NB4 (cell line): ENCODE results near the gene OTOP2.

ENCODE experiments used
- DNase-seq: peaks from one replicate; pipeline ENCODE4 v3.0.0; 2010; ENCODE audit warnings: low read depth
- H3K4me3 ChIP-seq: one replicate; pipeline ENCODE4 v1.5.1; 2011; ENCODE audit warnings: mild to moderate bottlenecking, low read depth, low read length, moderate library complexity
- MYC ChIP-seq: IDR thresholded peaks from 2 replicates; pipeline ENCODE4 v1.6.1; 2011; ENCODE audit warnings: low read depth, low read length
- POLR2A ChIP-seq: IDR thresholded peaks from 2 replicates; pipeline ENCODE4 v1.6.1; 2011; ENCODE audit warnings: mild to moderate bottlenecking; ENCODE audit not compliant: insufficient read length; ENCODE audit errors: extremely low read depth
- TF ChIP-seq, protein P1 (sequence below): IDR thresholded peaks from one replicate; pipeline ENCODE4 v1.5.1; 2012; ENCODE audit warnings: low read depth, low read length
- TF ChIP-seq, protein P2 (sequence below): IDR thresholded peaks from 2 replicates; pipeline ENCODE4 v1.6.1; 2011; ENCODE audit warnings: low read depth, low read length

The OTOP2 gene

DNA sequence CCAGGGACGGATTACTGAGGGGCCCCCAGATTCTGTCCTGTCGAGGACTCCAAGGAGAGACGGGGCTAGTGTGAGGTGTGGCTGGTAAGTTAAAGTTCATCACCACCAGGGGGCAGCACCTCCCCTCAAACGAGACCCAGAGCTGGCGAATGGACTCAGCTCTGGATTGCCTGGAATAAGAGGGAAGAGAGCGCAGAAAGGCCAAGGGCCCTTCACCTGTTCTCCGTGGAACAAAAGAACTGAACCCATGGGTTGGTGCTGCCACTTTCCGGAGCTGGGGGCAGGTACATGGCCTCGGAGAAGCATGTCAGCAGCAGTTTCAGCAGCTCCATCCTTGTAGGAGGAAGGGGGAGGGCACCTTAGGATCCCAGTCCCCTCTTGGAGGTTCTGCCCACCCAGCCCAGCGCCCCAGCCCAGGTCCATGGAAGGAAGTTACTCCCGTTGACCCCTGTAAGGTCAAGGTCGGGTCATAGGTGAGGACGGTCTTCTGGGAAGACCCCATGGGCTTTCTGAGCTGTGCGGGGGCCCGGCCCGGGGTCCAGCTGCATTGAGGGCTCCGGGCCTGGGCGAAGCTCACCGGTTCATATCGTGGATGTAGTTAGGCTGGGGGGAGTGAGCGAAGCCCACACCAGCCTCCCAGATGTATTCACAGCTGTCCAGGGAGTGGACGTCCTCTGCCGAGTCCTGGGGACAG lies 37.7 kb downstream of the OTOP2 start:
- no peak overlapping the region for H3K4me3 ChIP-seq
- peak; percentile 84 for DNase-seq
- TF ChIP-seq POLR2A, result no peak
- TF ChIP-seq, protein P1, sequence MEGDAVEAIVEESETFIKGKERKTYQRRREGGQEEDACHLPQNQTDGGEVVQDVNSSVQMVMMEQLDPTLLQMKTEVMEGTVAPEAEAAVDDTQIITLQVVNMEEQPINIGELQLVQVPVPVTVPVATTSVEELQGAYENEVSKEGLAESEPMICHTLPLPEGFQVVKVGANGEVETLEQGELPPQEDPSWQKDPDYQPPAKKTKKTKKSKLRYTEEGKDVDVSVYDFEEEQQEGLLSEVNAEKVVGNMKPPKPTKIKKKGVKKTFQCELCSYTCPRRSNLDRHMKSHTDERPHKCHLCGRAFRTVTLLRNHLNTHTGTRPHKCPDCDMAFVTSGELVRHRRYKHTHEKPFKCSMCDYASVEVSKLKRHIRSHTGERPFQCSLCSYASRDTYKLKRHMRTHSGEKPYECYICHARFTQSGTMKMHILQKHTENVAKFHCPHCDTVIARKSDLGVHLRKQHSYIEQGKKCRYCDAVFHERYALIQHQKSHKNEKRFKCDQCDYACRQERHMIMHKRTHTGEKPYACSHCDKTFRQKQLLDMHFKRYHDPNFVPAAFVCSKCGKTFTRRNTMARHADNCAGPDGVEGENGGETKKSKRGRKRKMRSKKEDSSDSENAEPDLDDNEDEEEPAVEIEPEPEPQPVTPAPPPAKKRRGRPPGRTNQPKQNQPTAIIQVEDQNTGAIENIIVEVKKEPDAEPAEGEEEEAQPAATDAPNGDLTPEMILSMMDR, result peak; percentile 55

DNA sequence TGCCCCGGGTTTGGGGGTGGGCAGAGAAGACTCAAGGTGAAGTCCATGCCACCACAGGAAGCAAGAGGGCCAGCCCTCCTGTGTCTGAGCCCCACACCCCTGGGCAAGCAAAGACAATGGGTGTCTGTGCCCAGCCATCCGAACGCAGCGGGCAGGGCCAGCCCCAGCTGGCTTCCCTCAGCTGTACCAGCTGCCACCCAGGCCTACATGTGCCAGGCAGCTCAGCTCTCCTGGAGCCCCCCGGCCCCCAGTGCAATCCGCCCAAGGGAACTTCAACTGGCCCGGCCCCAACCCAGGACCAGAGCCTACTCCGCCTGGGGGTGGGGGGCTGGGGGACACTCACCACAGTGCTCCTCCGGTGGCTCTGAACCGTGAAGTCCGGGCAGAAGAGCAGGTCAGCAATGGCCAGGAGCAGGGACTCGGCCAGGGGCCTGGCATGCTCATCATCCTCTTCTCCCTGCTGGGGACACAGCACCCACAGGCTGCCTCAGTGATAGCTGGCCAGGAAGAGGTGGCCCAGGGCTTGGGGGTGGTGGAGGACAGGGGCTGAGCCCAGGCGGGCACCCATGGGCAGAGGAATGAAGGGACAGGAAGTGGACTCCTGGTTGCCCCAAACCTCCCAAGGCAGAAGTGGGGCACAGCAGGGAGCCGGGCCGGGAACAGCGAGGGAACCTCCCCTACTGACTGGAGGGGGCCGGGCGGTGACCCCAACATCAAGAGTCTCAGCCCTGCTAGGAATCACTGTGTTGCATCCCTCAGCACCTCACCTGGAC lies 38.7 kb downstream of the OTOP2 start:
- H3K4me3 ChIP-seq, result no peak overlapping the region
- TF ChIP-seq, protein P1, result no peak
- no peak for TF ChIP-seq MYC
- TF ChIP-seq, protein P2, sequence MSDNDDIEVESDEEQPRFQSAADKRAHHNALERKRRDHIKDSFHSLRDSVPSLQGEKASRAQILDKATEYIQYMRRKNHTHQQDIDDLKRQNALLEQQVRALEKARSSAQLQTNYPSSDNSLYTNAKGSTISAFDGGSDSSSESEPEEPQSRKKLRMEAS, result no peak
- no peak for TF ChIP-seq POLR2A
- no peak for DNase-seq

DNA sequence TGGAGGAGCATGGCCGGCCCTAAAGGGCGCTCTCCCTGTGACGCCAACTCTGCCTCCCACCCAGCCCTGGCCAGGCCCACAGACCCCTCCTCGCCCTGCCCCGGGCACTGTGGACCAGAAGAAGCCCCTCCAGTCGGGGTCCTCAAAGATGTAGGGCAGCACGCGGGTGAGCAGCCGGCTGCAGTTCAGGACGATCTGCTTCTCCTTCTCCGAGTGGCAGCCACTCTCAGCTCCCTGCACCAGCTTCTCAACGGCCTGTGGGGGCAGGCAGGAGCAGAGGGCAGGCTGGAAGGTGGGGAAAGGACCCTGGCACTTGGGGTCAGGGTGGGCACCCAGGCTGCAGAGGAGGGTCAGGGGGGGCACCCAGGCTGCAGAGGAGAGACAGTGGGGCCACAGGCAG lies 39.6 kb downstream of the OTOP2 start:
- peak; percentile 31 for DNase-seq
- TF ChIP-seq, protein P1, result no peak
- TF ChIP-seq MYC (no peak), POLR2A (no peak)
- TF ChIP-seq, protein P2, result no peak
- no peak overlapping the region for H3K4me3 ChIP-seq

DNA sequence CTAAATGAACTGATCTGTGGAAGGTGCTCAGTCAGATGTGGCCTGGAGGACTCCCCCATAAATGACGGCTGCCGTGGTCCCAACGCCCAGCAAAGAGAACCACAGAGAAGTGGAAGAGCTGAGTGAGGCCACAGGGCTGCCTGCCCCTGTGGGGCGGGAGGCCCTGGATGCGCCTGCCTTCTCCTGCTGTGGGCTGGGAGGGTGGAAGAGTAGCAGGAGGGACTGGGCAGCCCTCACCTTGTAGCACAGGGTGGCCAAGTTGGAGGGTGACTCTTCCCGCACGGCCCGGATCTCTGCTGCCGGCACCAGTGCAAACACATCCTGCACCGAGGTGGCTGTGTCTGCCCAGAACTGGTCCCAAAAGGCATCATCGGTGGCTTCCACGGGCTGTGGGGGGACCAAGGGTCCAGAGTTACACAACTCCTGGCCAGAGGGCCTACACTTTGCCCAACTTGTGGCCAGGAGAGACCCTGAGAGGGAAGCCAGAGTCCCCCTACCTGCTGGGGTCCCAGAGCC lies 40.2 kb downstream of the OTOP2 start:
- H3K4me3 ChIP-seq, result no peak overlapping the region
- no peak for DNase-seq
- TF ChIP-seq POLR2A (no peak), MYC (no peak)
- TF ChIP-seq, protein P1, result no peak
- TF ChIP-seq, protein P2, result no peak

DNA sequence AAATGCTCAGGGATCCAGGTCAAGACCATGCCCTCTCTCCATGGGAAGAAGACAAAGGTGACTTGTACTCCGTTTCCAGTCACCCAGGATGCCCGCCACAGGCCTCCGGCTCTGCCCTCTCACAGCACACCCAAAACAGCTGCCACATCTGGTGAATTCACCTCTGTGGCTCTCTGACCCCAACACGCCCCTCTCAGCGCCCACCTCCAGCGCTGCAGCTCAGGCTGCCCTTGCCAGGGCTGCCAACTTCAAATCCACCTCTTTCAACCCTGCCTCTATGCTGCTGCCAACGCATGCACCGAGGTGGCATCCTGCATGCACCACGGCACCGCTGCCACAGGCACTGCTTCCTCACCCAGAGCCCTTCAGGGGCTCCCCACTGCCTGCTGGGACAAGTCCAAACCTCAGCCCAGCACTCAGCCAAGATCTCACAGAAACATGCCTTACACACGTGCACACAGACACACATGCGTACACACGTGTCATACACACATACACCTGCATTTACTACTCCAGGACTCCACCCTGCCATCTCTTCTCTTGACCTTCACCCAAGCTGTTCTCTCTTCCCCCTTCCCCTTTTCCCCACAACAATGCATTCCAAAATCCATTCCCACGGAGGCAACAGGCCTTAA lies 41.0 kb downstream of the OTOP2 start:
- TF ChIP-seq, protein P2, result no peak
- TF ChIP-seq POLR2A (no peak), MYC (no peak)
- TF ChIP-seq, protein P1, result no peak
- no peak overlapping the region for H3K4me3 ChIP-seq
- no peak for DNase-seq
